Activated CD4-positive, alpha-beta T cell treated with anti-CD3 and anti-CD28 coated beads for 48 hours (primary cell): ENCODE results near the gene CFAP300.

Source experiments
- DNase-seq: peaks from one replicate; pipeline ENCODE4 v3.0.0-alpha.2; 2020

The CFAP300 gene

GRCh38 chr11:102047305-102047924, at the start of gene CFAP300:
Gene CFAP300 (plus strand): TSS chr11:102047437. CDS start chr11:102047471, 34 bp downstream.
- peak; percentile 74 for DNase-seq

DNA sequence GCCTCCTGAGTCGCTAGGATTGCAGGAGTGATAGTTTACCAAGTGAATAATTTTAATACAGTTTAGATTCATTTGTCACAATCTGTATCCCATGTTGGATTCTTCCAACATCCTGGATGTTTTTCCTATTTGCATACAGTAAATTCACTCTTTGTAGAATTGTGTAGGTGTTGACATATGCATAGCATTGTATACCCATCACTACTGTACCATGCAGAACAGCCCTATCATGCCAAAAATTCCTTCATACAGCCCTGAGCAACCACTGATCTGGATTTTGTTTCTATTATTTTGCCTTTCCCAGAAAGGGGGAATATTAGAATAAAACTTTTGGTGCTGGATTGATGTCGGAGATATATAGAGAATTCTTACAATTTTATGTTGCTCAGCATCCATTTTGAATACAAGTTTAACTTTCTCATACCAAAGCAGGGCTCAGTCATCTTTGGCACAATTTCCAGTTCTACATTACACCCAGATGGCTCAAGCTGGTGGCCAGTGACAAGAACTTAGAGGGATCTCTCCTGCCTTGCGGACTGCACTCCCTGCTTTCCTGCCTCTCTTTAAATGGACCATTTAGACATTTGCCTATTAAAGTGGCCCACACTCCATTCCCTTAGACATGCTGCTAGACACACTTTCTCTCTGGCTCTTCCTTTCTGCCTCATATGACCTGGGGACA, 45.4 kb upstream of the CFAP300 start:
- DNase-seq: no peak

GRCh38 chr11:102004220-102004619, 43.0 kb upstream of the CFAP300 start:
- no peak for DNase-seq

- DNase-seq: no peak
Measured at GRCh38 chr11:102005306-102005705, 41.9 kb upstream of the CFAP300 start.

- DNase-seq: no peak
Measured at GRCh38 chr11:102006835-102007566, 40.2 kb upstream of the CFAP300 start.

DNA sequence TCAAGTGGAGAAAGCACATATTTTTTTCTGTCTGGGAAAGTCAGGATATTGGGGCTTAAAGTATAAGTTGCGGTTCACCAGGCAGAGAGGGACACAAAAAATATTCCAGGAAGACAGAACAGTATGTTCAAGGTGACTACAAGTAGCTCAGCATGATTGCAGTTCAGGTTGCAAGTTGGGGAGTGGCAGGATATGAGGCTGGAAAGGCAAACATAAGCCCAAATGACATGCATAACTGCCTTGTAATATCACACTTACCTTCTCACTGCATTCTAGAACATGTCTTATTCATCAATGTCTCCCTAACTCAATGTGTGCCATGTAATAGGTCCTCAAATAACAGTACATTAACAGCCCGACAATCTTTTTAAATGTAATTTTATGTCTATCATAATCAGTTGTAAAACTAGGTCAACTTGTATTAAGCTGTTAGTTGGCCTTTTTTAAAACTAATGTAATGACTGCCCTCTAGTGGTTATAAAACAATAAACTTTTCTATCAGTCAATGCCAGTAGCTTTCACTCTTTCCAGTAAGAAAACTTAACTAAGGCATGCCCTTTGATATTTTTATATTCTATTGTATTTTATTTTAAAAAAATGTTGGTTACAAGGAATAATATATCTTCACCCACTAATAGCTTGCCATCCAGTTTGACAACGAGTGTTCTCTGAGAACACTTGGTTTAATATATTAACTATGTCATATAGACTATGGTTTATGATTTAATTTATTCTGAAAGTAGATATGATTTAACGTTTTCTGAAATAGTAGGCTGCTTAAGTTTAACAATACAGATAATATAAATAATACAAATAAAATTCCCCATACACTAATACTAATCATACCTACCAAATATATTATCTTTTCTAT, 39.4 kb upstream of the CFAP300 start:
- no peak for DNase-seq

- no peak for DNase-seq
Measured at GRCh38 chr11:102010776-102011494, 36.3 kb upstream of the CFAP300 start.

DNA sequence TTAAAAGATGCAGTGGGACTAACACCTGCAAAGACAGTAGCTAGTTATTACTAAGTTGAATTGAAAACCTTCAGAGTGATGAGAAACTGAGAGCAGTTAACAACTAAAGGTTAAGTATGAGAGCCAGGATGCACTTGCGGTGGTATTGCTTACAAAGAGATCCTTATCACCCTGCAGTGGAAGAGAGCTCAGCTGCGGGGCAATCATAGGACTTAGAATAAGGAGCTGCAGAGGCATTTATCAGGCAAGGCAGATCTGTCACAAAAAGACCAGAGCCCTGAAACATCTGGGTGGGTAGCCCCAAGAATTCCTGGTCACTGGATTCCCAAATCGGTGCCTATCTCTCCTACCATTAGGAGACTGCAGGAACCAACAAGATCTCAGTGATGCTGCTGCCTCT, 34.3 kb upstream of the CFAP300 start:
- peak; percentile 5 for DNase-seq

- DNase-seq: no peak
Measured at GRCh38 chr11:102014756-102015155, 32.5 kb upstream of the CFAP300 start.

GRCh38 chr11:102017026-102017425, 30.2 kb upstream of the CFAP300 start:
- no peak for DNase-seq

DNA sequence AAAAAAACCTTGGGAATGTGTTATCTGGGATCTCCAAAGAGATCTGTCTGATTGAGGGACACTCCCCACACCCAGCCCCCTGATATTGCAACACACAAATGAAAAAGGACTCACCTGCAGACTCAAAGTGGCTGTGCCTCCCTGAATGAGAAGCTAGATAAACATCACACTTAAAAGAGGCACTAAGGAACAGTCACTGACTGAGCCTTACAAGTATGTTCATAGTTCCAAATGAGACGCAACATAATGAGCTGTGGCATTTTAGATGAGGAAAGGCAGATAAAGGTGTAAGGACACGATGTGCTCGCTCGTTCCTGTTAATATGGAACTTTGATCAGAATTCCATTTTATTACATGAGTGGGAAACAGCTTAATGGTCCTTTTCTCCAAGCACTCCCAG, 21.0 kb upstream of the CFAP300 start:
- DNase-seq: no peak

GRCh38 chr11:102026959-102027358, 20.3 kb upstream of the CFAP300 start:
- DNase-seq: no peak

DNA sequence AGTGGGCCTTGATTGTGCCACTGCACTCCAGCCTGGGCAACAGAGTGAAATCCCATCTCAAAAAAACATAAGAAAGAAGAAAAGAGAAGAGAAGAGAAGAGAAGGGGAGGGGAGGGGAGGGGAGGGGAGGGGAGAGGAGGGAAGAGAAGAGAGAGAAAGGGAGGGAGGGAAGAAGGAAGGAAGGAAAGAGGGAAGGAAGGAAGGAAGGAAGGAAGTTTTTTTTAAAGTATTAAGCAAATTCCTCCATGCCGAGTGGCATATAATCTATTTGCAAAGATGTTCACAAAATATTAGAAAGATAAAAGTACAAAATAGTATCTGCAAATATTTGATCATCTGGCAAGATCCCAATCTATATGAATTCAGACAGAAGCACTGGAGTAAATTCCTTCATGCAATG, 10.5 kb upstream of the CFAP300 start:
- DNase-seq: no peak

DNA sequence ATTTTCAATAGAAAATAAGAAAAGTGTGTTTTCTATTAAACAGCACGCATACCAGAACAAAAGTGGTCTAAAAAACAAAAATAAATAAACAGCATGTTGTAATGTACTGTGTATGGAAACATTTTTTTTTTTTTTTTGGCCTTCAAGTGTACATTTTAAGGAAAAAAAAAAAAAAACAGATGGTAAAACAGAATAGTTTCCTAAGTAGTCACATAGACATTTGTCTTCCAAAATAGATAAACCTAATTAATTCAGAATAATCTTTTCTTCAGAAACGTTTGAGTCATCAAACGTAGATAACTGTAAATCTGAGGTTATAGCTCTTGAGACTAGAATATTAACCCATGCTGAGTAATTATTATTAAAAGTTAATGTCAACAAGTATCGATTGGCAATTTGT, 396 bp upstream of the CFAP300 start:
- DNase-seq: no peak

GRCh38 chr11:102050927-102051575, 3.8 kb downstream of the CFAP300 start:
- no peak for DNase-seq

DNA sequence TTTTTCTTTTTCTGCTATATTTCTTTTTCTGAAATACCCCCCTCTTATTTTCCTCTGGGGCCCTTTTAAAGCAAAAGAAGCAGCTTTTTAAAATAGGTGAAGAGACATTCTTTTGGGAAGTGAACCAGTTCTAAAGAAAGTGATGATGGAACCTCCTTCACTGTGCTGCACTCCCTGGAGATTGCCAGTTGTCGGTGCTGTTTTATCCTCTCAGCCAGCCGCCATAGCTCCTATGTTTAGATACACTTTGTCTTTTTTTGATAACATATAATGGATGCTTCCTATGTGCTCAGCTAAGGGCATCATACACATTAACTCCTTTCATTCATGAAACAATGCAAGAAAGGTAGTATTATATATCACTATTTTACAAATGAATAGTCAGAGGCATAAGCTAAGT, 14.0 kb downstream of the CFAP300 start:
- DNase-seq: no peak

- no peak for DNase-seq
Measured at GRCh38 chr11:102062106-102062505, 14.9 kb downstream of the CFAP300 start.

- no peak for DNase-seq
Measured at GRCh38 chr11:102064316-102064715, 17.1 kb downstream of the CFAP300 start.

DNA sequence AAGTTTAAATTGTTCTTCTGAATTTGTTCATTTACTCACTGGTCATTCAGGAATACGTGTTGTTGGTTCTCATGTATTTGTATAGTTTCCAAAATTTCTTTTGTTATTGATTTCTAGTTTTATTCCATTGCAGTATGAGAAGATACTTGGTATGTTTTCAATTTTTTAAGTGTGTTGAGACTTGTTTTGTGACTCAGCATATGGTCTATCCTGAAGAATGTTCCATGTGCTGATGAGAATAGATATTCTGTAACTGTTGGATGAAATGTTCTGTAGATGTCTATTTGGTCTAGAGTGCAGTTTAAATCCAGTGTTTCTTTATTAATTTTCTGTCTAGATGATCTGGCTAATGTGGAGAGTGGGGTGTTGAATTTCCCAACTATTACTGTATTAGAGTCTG, 23.5 kb downstream of the CFAP300 start:
- no peak for DNase-seq

DNA sequence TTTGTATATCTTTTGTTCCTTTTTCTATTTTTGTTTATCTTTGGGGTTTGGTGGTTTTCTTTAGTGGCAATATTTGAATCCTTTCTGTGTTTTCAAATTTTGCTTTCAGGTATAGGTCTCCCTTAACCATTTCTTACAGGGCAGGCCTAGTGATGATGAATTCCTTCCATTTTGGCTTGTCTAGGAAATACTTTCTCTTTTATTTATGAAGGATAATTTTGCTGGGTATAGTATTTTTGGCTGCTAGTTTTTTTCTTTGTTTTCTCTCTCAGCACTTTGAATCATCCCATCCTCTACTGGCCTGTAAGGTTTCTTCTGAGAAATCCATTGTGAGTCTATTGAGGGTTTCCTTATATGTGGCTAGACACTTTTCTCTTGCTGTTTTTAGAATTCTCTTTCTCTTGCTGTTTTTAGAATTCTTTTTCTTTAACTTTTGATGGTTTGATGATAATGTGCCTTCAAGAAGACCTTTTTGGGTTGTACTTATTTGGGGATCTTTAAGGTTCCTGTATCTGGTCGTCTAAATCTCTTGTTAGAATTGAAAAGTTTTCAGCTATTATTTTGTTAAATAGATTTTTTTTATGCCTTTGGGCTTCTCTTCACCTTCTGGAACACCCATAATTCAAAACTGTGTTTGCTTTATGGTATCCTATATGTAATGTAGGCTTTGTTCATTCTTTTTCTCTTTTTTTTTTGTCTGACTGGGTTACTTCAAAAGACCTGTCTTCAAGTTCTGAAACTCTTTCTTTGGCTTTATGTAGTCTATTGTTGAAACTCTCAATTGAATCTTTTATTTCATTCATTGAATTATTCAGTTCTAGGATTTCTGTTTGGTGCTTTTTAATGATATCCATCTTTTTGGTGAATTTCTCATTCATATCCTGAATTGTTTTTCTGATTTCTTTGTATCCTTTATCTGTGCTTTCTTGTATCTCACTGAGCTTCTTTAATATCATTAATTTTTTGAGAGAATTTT, 24.5 kb downstream of the CFAP300 start:
- no peak for DNase-seq

DNA sequence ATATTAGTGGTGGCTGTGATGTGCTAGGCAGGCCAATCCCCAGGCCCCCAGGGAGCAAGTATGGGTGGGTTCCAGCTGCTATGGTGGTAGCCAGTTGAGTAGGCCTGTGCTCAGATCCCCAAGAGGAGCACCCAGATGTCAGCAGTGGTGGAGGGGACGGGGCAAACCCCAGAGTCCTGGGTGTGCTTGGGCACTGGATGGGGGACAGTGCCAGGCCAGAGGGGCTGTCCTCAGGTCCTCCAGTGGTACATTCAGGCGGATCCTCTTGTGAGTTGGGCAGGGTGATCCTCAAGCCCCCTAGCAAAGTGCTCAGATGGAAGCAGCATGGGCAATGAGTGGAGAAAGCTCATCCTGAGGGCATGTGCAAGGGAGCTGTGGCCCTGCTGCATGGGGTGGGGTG, 26.0 kb downstream of the CFAP300 start:
- no peak for DNase-seq
